NB4 (cell line): Measurements from ENCODE around the gene PTGER1.
"Not testable (repeated sequence)": the region's sequence is repeated elsewhere in the genome, so short reads cannot be mapped to it uniquely, and the experiment has no call there.

ENCODE experiments used
- MAX ChIP-seq: IDR thresholded peaks from 2 replicates; pipeline ENCODE4 v1.6.1; 2011; ENCODE audit warnings: low read depth, low read length
- POLR2A ChIP-seq: IDR thresholded peaks from 2 replicates; pipeline ENCODE4 v1.6.1; 2011; ENCODE audit warnings: mild to moderate bottlenecking; ENCODE audit not compliant: insufficient read length; ENCODE audit errors: extremely low read depth
- TF ChIP-seq, protein P1 (sequence below): IDR thresholded peaks from one replicate; pipeline ENCODE4 v1.5.1; 2012; ENCODE audit warnings: low read depth, low read length

GRCh38 chr19:14462401-14462800 lies 12.8 kb downstream of the PTGER1 start:
- TF ChIP-seq, protein P1, sequence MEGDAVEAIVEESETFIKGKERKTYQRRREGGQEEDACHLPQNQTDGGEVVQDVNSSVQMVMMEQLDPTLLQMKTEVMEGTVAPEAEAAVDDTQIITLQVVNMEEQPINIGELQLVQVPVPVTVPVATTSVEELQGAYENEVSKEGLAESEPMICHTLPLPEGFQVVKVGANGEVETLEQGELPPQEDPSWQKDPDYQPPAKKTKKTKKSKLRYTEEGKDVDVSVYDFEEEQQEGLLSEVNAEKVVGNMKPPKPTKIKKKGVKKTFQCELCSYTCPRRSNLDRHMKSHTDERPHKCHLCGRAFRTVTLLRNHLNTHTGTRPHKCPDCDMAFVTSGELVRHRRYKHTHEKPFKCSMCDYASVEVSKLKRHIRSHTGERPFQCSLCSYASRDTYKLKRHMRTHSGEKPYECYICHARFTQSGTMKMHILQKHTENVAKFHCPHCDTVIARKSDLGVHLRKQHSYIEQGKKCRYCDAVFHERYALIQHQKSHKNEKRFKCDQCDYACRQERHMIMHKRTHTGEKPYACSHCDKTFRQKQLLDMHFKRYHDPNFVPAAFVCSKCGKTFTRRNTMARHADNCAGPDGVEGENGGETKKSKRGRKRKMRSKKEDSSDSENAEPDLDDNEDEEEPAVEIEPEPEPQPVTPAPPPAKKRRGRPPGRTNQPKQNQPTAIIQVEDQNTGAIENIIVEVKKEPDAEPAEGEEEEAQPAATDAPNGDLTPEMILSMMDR = not testable (repeated sequence)
- TF ChIP-seq POLR2A, MAX: not testable (repeated sequence)
